GM23338 (cell line): ENCODE data around the gene LMBRD1. TPM values are rescaled to one million over a fixed set of nuclear protein-coding genes. Genes with fewer than 3 reads are reported as not detected.

Experiments
- ATAC-seq: fragments of 200-7000 bp; cut with Tn5 transposase; 3 replicates; pipeline ENCODE4 v1.9.1; 2020
- DNase-seq: peaks from one replicate; pipeline ENCODE4 v3.0.0-alpha.2; 2015; ENCODE audit warnings: low spot score
- H2AFZ ChIP-seq: fragments of 200-600 bp; sonication (generic); 2 replicates; pipeline ENCODE4 v1.8.0; 2016; ENCODE audit warnings: antibody characterized with exemption, mild to moderate bottlenecking, moderate library complexity
- H3F3A ChIP-seq: fragments of 200-600 bp; sonication (generic); replicated peaks from 2 replicates; pipeline ENCODE4 v1.8.0; 2017; ENCODE audit warnings: antibody characterized with exemption, mixed run types, low read depth
- H3K27ac ChIP-seq: fragments of 200-600 bp; sonication (generic); 2 replicates; pipeline ENCODE4 v1.6.1; 2016; ENCODE audit warnings: low read depth
- H3K27me3 ChIP-seq: fragments of 200-600 bp; sonication (generic); 2 replicates; pipeline ENCODE4 v1.8.0; 2016; ENCODE audit warnings: mild to moderate bottlenecking, mixed run types, moderate library complexity; ENCODE audit not compliant: insufficient read depth
- H3K36me3 ChIP-seq: fragments of 200-600 bp; sonication (generic); 2 replicates; pipeline ENCODE4 v1.8.0; 2016; ENCODE audit warnings: mild to moderate bottlenecking; ENCODE audit not compliant: insufficient read depth
- H3K4me1 ChIP-seq: fragments of 200-600 bp; sonication (generic); 2 replicates; pipeline ENCODE4 v1.8.0; 2016; ENCODE audit warnings: mild to moderate bottlenecking, moderate library complexity; ENCODE audit not compliant: insufficient read depth
- H3K4me2 ChIP-seq: fragments of 200-600 bp; sonication (generic); 2 replicates; pipeline ENCODE4 v1.7.1; 2017; ENCODE audit warnings: mixed run types
- H3K4me3 ChIP-seq: fragments of 200-600 bp; sonication (generic); 2 replicates; pipeline ENCODE4 v1.6.1; 2016; ENCODE audit warnings: mixed run types
- H3K79me2 ChIP-seq: fragments of 200-600 bp; sonication (generic); replicated peaks from 2 replicates; pipeline ENCODE4 v1.8.0; 2017; ENCODE audit warnings: mild to moderate bottlenecking; ENCODE audit not compliant: insufficient read depth
- H3K9me2 ChIP-seq: fragments of 200-600 bp; sonication (generic); 2 replicates; pipeline ENCODE4 v1.8.0; 2017; ENCODE audit not compliant: insufficient read depth
- H4K20me1 ChIP-seq: fragments of 200-600 bp; sonication (generic); replicated peaks from 2 replicates; pipeline ENCODE4 v1.8.0; 2017; ENCODE audit warnings: mild to moderate bottlenecking; ENCODE audit not compliant: insufficient read depth
- H3K27ac Mint-ChIP-seq: 2 replicates; pipeline ENCODE4 v1.8.0; 2020; ENCODE audit warnings: inconsistent platforms, mild to moderate bottlenecking, moderate library complexity, mixed read lengths
- H3K27me3 Mint-ChIP-seq: 3 replicates; pipeline ENCODE4 v1.8.0; 2022; ENCODE audit warnings: low read depth, mild to moderate bottlenecking, moderate library complexity, mixed read lengths, inconsistent platforms; ENCODE audit not compliant: insufficient read depth, poor library complexity
- H3K36me3 Mint-ChIP-seq: 3 replicates; pipeline ENCODE4 v1.8.0; 2021; ENCODE audit warnings: low read depth, mild to moderate bottlenecking, inconsistent platforms, moderate library complexity, mixed read lengths
- H3K4me1 Mint-ChIP-seq: 3 replicates; pipeline ENCODE4 v1.8.0; 2020; ENCODE audit warnings: mild to moderate bottlenecking, inconsistent platforms, mixed read lengths
- H3K4me3 Mint-ChIP-seq: 3 replicates; pipeline ENCODE4 v1.8.0; 2021; ENCODE audit warnings: moderate library complexity, mild to moderate bottlenecking, inconsistent platforms, mixed read lengths
- H3K9me3 Mint-ChIP-seq: 3 replicates; pipeline ENCODE4 v1.8.0; 2020; ENCODE audit warnings: moderate library complexity, mild to moderate bottlenecking, inconsistent platforms, mixed read lengths
- CTCF ChIP-seq, 2 experiments: fragments of 200-600 bp in 1 of 2; sonication (generic) in 1 of 2; conservative IDR thresholded peaks; 2 replicates each; pipeline versions ENCODE4 v1.5.1 to v1.6.1; 2016 to 2017; ENCODE audit warnings: antibody characterized with exemption in 2 of 2, low read depth in 2 of 2, mild to moderate bottlenecking in 2 of 2, moderate library complexity in 1 of 2
- JUNB ChIP-seq: IDR thresholded peaks from one replicate; pipeline ENCODE4 v1.6.1; 2016; ENCODE audit warnings: antibody characterized with exemption; ENCODE audit not compliant: unreplicated experiment
- POLR2AphosphoS5 ChIP-seq: IDR thresholded peaks from 2 replicates; pipeline ENCODE4 v1.6.1; 2016; ENCODE audit warnings: antibody characterized with exemption, low read depth
- polyA plus RNA-seq: library from polyadenylated mRNA; unstranded; fragments of >200 nt; fragmentation: Nextera tagmentation; extraction: Ambion mirVana; gene quantifications from 2 replicates; pipeline ENCODE4 v1.2.1, GENCODE V29; 2016
- total RNA-seq: library from RNA; depleted of rRNA; stranded (reverse); fragments of >200 nt; shearing (Covaris generic); gene quantifications from 2 replicates; pipeline ENCODE4 v1.2.3, GENCODE V29; 2014
- TF ChIP-seq, protein P1 (sequence below): IDR thresholded peaks from 2 replicates; pipeline ENCODE4 v1.6.1; 2016; ENCODE audit warnings: antibody characterized with exemption
- TF ChIP-seq, protein P2 (sequence below): fragments of 250-450 bp; sonication (Bioruptor Pico); IDR thresholded peaks from 2 replicates; pipeline ENCODE4 v1.5.0; 2020; ENCODE audit warnings: mild to moderate bottlenecking, moderate library complexity

LMBRD1 gene
- total and polyA plus RNA-seq, 2 experiments from 2014 or later, result 20.3 to 21.0 TPM

DNA sequence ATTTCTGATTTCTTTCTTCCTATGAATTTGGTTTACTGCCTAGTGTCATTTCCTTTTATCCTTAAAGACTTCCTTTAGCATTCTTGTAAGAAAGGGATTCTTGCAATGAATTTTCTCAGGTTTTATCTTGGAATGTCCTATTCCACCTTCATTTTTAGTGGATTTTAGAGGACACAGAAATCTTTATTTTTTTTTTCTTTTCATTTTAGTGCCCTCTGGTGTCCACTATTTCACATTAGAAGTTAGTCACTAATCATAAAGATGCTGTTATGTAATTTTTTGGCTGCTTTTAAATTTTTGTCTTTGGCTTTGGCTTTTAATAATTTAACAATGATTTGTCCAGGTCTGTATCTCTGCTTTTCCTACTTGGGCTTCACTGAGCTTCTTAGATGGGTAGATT, 28.1 kb downstream of the LMBRD1 start:
- Histone ChIP-seq H3K4me1 (no peaks in the 10 kb centered on the region), H3F3A (no peaks in the 10 kb centered on the region), H4K20me1 (no peaks in the 10 kb centered on the region; the same call in 1 of the 2 replicates), H3K79me2 (no peaks in the 10 kb centered on the region), H3K36me3 (no peaks in the 10 kb centered on the region), H3K4me2 (no peak overlapping the region), H3K4me3 (no peak overlapping the region), H3K9me2 (0 out of 2 replicates have a peak, but pooled peaks cover 2% of the 10 kb centered on the region), H3K27ac (no peak overlapping the region), H3K27me3 (no peaks in the 10 kb centered on the region), H2AFZ (no peak overlapping the region)
- H3K9me3 Mint-ChIP-seq, result no peaks in the 10 kb centered on the region
- H3K4me1 Mint-ChIP-seq, result no peaks in the 10 kb centered on the region
- H3K36me3 Mint-ChIP-seq, result no peaks in the 10 kb centered on the region
- TF ChIP-seq POLR2AphosphoS5 (no peak), CTCF (conservative IDR thresholded peaks at IDR 0.05; ENCODE audit: low read depth in 2 of 2) (peak in 1 of 2 experiments; percentile 40; a peak in 3 of 4 replicates)
- DNase-seq (no peak), ATAC-seq (no peak)
- peaks cover 4% of the 10 kb centered on the region for H3K27me3 Mint-ChIP-seq
- no peak overlapping the region for H3K27ac Mint-ChIP-seq
- no peak overlapping the region for H3K4me3 Mint-ChIP-seq

DNA sequence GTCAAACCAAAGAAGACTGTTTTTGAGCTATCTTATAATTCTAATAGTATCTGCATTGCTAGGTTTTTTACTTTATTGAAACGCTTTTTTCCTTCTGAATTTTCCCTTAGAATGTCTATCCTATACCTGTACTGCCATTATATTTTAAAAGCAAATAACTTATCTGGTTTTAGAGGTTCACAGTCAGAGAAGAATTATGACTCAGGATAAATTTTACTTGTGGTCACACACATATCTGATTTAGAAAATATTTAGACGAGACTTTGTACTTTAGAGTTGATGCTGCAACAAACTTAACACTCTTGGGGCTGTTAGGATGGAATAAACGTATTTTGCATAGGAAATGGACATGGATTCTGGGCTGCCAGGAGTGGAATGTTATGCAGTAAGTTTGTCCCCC, 33.0 kb downstream of the LMBRD1 start:
- no peaks in the 10 kb centered on the region for H4K20me1 ChIP-seq
- no peaks in the 10 kb centered on the region for H3K27me3 ChIP-seq
- Mint-ChIP-seq H3K36me3 (no peaks in the 10 kb centered on the region), H3K27me3 (peaks cover 2% of the 10 kb centered on the region), H3K9me3 (no peaks in the 10 kb centered on the region), H3K4me1 (peaks cover 5% of the 10 kb centered on the region; the same call in 2 of the 3 replicates), H3K4me3 (no peak overlapping the region), H3K27ac (no peak overlapping the region)
- H3K36me3 ChIP-seq, result no peaks in the 10 kb centered on the region
- H3K9me2 ChIP-seq, result no peaks in the 10 kb centered on the region
- no peak for DNase-seq
- TF ChIP-seq, protein P1, sequence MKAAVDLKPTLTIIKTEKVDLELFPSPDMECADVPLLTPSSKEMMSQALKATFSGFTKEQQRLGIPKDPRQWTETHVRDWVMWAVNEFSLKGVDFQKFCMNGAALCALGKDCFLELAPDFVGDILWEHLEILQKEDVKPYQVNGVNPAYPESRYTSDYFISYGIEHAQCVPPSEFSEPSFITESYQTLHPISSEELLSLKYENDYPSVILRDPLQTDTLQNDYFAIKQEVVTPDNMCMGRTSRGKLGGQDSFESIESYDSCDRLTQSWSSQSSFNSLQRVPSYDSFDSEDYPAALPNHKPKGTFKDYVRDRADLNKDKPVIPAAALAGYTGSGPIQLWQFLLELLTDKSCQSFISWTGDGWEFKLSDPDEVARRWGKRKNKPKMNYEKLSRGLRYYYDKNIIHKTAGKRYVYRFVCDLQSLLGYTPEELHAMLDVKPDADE, result no peak
- TF ChIP-seq, protein P2, sequence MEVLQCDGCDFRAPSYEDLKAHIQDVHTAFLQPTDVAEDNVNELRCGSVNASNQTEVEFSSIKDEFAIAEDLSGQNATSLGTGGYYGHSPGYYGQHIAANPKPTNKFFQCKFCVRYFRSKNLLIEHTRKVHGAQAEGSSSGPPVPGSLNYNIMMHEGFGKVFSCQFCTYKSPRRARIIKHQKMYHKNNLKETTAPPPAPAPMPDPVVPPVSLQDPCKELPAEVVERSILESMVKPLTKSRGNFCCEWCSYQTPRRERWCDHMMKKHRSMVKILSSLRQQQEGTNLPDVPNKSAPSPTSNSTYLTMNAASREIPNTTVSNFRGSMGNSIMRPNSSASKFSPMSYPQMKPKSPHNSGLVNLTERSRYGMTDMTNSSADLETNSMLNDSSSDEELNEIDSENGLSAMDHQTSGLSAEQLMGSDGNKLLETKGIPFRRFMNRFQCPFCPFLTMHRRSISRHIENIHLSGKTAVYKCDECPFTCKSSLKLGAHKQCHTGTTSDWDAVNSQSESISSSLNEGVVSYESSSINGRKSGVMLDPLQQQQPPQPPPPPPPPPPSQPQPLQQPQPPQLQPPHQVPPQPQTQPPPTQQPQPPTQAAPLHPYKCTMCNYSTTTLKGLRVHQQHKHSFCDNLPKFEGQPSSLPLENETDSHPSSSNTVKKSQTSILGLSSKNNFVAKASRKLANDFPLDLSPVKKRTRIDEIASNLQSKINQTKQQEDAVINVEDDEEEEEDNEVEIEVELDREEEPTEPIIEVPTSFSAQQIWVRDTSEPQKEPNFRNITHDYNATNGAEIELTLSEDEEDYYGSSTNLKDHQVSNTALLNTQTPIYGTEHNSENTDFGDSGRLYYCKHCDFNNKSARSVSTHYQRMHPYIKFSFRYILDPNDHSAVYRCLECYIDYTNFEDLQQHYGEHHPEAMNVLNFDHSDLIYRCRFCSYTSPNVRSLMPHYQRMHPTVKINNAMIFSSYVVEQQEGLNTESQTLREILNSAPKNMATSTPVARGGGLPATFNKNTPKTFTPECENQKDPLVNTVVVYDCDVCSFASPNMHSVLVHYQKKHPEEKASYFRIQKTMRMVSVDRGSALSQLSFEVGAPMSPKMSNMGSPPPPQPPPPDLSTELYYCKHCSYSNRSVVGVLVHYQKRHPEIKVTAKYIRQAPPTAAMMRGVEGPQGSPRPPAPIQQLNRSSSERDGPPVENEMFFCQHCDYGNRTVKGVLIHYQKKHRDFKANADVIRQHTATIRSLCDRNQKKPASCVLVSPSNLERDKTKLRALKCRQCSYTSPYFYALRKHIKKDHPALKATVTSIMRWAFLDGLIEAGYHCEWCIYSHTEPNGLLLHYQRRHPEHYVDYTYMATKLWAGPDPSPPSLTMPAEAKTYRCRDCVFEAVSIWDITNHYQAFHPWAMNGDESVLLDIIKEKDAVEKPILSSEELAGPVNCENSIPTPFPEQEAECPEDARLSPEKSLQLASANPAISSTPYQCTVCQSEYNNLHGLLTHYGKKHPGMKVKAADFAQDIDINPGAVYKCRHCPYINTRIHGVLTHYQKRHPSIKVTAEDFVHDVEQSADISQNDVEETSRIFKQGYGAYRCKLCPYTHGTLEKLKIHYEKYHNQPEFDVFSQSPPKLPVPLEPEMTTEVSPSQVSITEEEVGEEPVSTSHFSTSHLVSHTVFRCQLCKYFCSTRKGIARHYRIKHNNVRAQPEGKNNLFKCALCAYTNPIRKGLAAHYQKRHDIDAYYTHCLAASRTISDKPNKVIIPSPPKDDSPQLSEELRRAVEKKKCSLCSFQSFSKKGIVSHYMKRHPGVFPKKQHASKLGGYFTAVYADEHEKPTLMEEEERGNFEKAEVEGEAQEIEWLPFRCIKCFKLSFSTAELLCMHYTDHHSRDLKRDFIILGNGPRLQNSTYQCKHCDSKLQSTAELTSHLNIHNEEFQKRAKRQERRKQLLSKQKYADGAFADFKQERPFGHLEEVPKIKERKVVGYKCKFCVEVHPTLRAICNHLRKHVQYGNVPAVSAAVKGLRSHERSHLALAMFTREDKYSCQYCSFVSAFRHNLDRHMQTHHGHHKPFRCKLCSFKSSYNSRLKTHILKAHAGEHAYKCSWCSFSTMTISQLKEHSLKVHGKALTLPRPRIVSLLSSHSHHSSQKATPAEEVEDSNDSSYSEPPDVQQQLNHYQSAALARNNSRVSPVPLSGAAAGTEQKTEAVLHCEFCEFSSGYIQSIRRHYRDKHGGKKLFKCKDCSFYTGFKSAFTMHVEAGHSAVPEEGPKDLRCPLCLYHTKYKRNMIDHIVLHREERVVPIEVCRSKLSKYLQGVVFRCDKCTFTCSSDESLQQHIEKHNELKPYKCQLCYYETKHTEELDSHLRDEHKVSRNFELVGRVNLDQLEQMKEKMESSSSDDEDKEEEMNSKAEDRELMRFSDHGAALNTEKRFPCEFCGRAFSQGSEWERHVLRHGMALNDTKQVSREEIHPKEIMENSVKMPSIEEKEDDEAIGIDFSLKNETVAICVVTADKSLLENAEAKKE, result no peak
- no peak for TF ChIP-seq JUNB
- no peak overlapping the region for H3K27ac ChIP-seq
- no peaks in the 10 kb centered on the region for H3F3A ChIP-seq
- H3K79me2 ChIP-seq, result peaks cover 3% of the 10 kb centered on the region; the same call in 1 of the 2 replicates
- H3K4me1 ChIP-seq, result 0 out of 2 replicates have a peak, but pooled peaks cover under 1% of the 10 kb centered on the region
- H3K4me3 ChIP-seq, result no peak overlapping the region
- no peak for ATAC-seq
- H3K4me2 ChIP-seq, result no peak overlapping the region
- H2AFZ ChIP-seq, result no peak overlapping the region
